Neural cell (in vitro differentiated cells): Measurements from ENCODE around the gene CARD9. TPM values are rescaled to one million over a fixed set of nuclear protein-coding genes. Genes with fewer than 3 reads are reported as not detected.

Source experiments
- H2AFZ ChIP-seq: fragments of 200-600, 300-800 bp; sonication (generic), shearing (Covaris generic); 2 replicates; pipeline ENCODE4 v1.6.0; 2014; ENCODE audit warnings: low read depth, mild to moderate bottlenecking, antibody characterized with exemption, low read length, moderate library complexity
- H3F3A ChIP-seq: fragments of 200-600 bp; shearing (Covaris generic); 2 replicates; pipeline ENCODE4 v1.6.1; 2016; ENCODE audit warnings: mild to moderate bottlenecking, moderate library complexity, mixed read lengths, antibody characterized with exemption, low read length; ENCODE audit not compliant: insufficient read depth, poor library complexity, severe bottlenecking
- H3K27ac ChIP-seq: fragments of 200-600, 300-800 bp; sonication (generic), shearing (Covaris generic); 2 replicates; pipeline ENCODE4 v1.5.1; 2014; ENCODE audit warnings: mild to moderate bottlenecking, low read length, moderate library complexity
- H3K27me3 ChIP-seq: fragments of 300-800, 200-600 bp; sonication (generic), shearing (Covaris generic); 2 replicates; pipeline ENCODE4 v1.6.0; 2014; ENCODE audit warnings: mild to moderate bottlenecking, low read depth, low read length, moderate library complexity; ENCODE audit not compliant: insufficient read depth
- H3K36me3 ChIP-seq: fragments of 300-800, 200-600 bp; sonication (generic), shearing (Covaris generic); 2 replicates; pipeline ENCODE4 v1.5.1; 2014; ENCODE audit warnings: mild to moderate bottlenecking, antibody characterized with exemption, low read length, moderate library complexity; ENCODE audit not compliant: insufficient read depth
- H3K4me2 ChIP-seq: fragments of 300-800, 200-600 bp; sonication (generic), shearing (Covaris generic); 2 replicates; pipeline ENCODE4 v1.6.0; 2014; ENCODE audit warnings: mild to moderate bottlenecking, low read length
- H3K4me3 ChIP-seq: fragments of 300-800, 200-600 bp; sonication (generic), shearing (Covaris generic); 2 replicates; pipeline ENCODE4 v1.5.1; 2014; ENCODE audit warnings: mild to moderate bottlenecking, low read length, moderate library complexity
- H3K79me2 ChIP-seq: fragments of 200-600 bp; shearing (Covaris generic); replicated peaks from 2 replicates; pipeline ENCODE4 v1.6.0; 2014; ENCODE audit warnings: mild to moderate bottlenecking, low read length, moderate library complexity; ENCODE audit not compliant: insufficient read depth
- H3K9ac ChIP-seq: fragments of 300-800, 200-600 bp; sonication (generic), shearing (Covaris generic); 2 replicates; pipeline ENCODE4 v1.6.1; 2016; ENCODE audit warnings: mild to moderate bottlenecking, low read length, mixed read lengths
- H3K9me2 ChIP-seq: fragments of 200-600 bp; shearing (Covaris generic); 2 replicates; pipeline ENCODE4 v1.6.1; 2016; ENCODE audit warnings: mild to moderate bottlenecking, low read length, mixed read lengths; ENCODE audit not compliant: insufficient read depth
- H3K9me3 ChIP-seq: fragments of 200-600, 300-800 bp; sonication (generic), shearing (Covaris generic); 2 replicates; pipeline ENCODE4 v1.6.1; 2016; ENCODE audit warnings: mild to moderate bottlenecking, mixed run types, low read length, moderate library complexity, mixed read lengths
- H4K20me1 ChIP-seq: fragments of 200-600 bp; shearing (Covaris generic); 2 replicates; pipeline ENCODE4 v1.6.1; 2016; ENCODE audit warnings: mild to moderate bottlenecking, mixed run types; ENCODE audit not compliant: insufficient read depth
- CTCF ChIP-seq: fragments of 450-650 bp; IDR thresholded peaks from 2 replicates; pipeline ENCODE4 v1.5.1; 2014; ENCODE audit warnings: antibody characterized with exemption, mild to moderate bottlenecking, moderate library complexity; ENCODE audit not compliant: poor library complexity, severe bottlenecking
- EP300 ChIP-seq: fragments of 450-650 bp; conservative IDR thresholded peaks from 2 replicates; pipeline ENCODE4 v1.6.1; 2014; ENCODE audit warnings: antibody characterized with exemption, mild to moderate bottlenecking, moderate library complexity; ENCODE audit not compliant: poor library complexity, severe bottlenecking
- EZH2 ChIP-seq: fragments of 200-600, 300-800 bp; shearing (Covaris generic), sonication (generic); IDR thresholded peaks from 2 replicates; pipeline ENCODE4 v1.6.1; 2014; ENCODE audit warnings: antibody characterized with exemption, low read length, borderline replicate concordance, mild to moderate bottlenecking; ENCODE audit not compliant: insufficient read depth, poor library complexity, severe bottlenecking
- MXI1 ChIP-seq: fragments of 450-650 bp; conservative IDR thresholded peaks from 2 replicates; pipeline ENCODE4 v1.6.1; 2014; ENCODE audit warnings: antibody characterized with exemption, mild to moderate bottlenecking; ENCODE audit not compliant: poor library complexity, severe bottlenecking
- POLR2AphosphoS5 ChIP-seq: IDR thresholded peaks from 2 replicates; pipeline ENCODE4 v1.6.1; 2012
- RAD21 ChIP-seq: fragments of 450-650 bp; conservative IDR thresholded peaks from 2 replicates; pipeline ENCODE4 v1.6.1; 2014; ENCODE audit warnings: antibody characterized with exemption, mild to moderate bottlenecking, moderate library complexity
- REST ChIP-seq: IDR thresholded peaks from 2 replicates; pipeline ENCODE4 v1.6.1; 2012; ENCODE audit warnings: borderline replicate concordance
- SMC3 ChIP-seq: fragments of 450-650 bp; conservative IDR thresholded peaks from 2 replicates; pipeline ENCODE4 v1.6.1; 2014; ENCODE audit warnings: antibody characterized with exemption, mild to moderate bottlenecking, moderate library complexity; ENCODE audit not compliant: poor library complexity
- TAF1 ChIP-seq: IDR thresholded peaks from 2 replicates; pipeline ENCODE4 v1.6.1; 2012; ENCODE audit warnings: low read depth
- polyA plus RNA-seq: library from polyadenylated mRNA; depleted of rRNA; stranded (reverse); fragments of >200 nt; gene quantifications from 2 replicates; pipeline ENCODE4 v1.2.3, GENCODE V29; 2014

The CARD9 gene
- polyA plus RNA-seq, 1 donor from 2014 or later = 0.77 TPM

DNA sequence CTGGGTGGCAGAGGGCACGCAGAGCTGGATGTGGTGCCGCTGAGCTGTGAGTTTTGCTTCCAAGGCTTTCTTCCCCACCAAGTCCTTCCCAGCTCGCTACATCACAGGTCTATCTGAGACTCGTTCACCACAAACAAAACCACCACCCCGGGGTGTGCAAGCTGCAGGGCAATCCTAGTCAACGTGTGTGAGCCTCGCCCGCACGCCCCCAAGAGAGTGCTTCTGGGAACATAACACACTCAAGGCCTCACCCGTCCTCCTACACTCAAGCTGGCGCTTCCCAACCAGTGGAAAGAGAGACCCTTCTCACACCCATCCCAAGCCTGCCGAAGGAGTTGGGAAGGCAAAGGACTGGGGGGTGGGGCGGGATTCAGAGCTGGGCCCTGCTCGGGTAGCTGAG is 15.9 kb upstream of the CARD9 start:
- Histone ChIP-seq H4K20me1 (no peaks in the 10 kb centered on the region), H3K9ac (no peak overlapping the region), H3K4me3 (no peak overlapping the region), H3K27ac (no peak overlapping the region), H3K4me2 (no peak overlapping the region), H3F3A (no peaks in the 10 kb centered on the region), H3K79me2 (no peaks in the 10 kb centered on the region), H3K9me3 (no peaks in the 10 kb centered on the region), H3K27me3 (no peaks in the 10 kb centered on the region), H2AFZ (no peak overlapping the region), H3K9me2 (no peaks in the 10 kb centered on the region), H3K36me3 (no peaks in the 10 kb centered on the region)
- TF ChIP-seq REST (no peak), TAF1 (no peak), EP300 (no peak), RAD21 (no peak), CTCF (no peak), EZH2 (no peak), MXI1 (no peak), POLR2AphosphoS5 (no peak), SMC3 (no peak)

DNA sequence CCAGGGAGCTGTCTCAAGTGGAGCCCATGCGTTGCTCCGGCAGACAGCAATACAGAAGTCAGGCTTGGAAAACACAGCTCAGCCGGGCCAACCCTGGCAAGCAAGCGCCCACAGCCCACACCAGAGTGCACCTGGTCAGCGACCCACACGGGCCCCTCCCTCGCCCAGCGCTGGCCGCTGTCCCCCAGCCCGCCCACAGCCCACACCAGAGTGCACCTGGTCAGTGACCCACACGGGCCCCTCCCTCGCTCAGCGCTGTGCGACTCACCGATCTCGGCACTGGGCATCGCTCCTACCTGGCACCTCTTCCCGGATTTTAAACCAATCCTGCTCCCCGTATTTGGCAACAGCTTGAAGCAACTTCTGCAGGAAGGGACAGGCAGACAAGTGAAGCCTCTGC is 13.7 kb upstream of the CARD9 start:
- Histone ChIP-seq H3K36me3 (no peaks in the 10 kb centered on the region), H3K4me3 (no peak overlapping the region), H3K9me3 (no peaks in the 10 kb centered on the region), H3K9ac (no peak overlapping the region), H3K79me2 (no peaks in the 10 kb centered on the region), H3K4me2 (no peak overlapping the region), H3K27ac (no peak overlapping the region), H2AFZ (no peak overlapping the region), H3K27me3 (no peaks in the 10 kb centered on the region), H4K20me1 (no peaks in the 10 kb centered on the region), H3F3A (no peaks in the 10 kb centered on the region), H3K9me2 (no peaks in the 10 kb centered on the region)
- TF ChIP-seq REST (no peak), MXI1 (no peak)
